Progenitor cell of endocrine pancreas (in vitro differentiated cells): ENCODE results near the gene PLEKHA6. TPM values are rescaled to one million over a fixed set of nuclear protein-coding genes. Genes with fewer than 3 reads are reported as not detected.
"Not testable (repeated sequence)": the region's sequence is repeated elsewhere in the genome, so short reads cannot be mapped to it uniquely, and the experiment has no call there.

Experiments used
- DNase-seq: peaks from one replicate; pipeline ENCODE4 v3.0.0; 2021; ENCODE audit warnings: low spot score; ENCODE audit not compliant: unreplicated experiment
- H3K27ac Mint-ChIP-seq: 2 replicates; pipeline ENCODE4 v1.8.0; 2021; ENCODE audit warnings: mild to moderate bottlenecking, moderate library complexity, mixed read lengths
- H3K27me3 Mint-ChIP-seq: 2 replicates; pipeline ENCODE4 v1.8.0; 2021; ENCODE audit warnings: mixed read lengths
- H3K36me3 Mint-ChIP-seq: 2 replicates; pipeline ENCODE4 v1.8.0; 2022; ENCODE audit warnings: mixed read lengths; ENCODE audit not compliant: insufficient read depth
- H3K4me1 Mint-ChIP-seq: 2 replicates; pipeline ENCODE4 v1.8.0; 2021; ENCODE audit warnings: low read depth, mixed read lengths
- H3K4me3 Mint-ChIP-seq: 2 replicates; pipeline ENCODE4 v1.8.0; 2021; ENCODE audit warnings: low read depth, mild to moderate bottlenecking, moderate library complexity, mixed read lengths
- H3K9me3 Mint-ChIP-seq: 2 replicates; pipeline ENCODE4 v1.8.0; 2021; ENCODE audit warnings: low read depth, mixed read lengths
- total RNA-seq: library from RNA; stranded (reverse); gene quantifications from 2 replicates; pipeline ENCODE4 v1.2.1, GENCODE V29; 2021
- TF ChIP-seq, protein P1 (sequence below): fragments of 200-600 bp; sonication (generic); IDR thresholded peaks from one replicate; pipeline ENCODE4 v1.5.0; 2021; ENCODE audit warnings: antibody characterized with exemption, mild to moderate bottlenecking; ENCODE audit not compliant: unreplicated experiment

The PLEKHA6 gene
- total RNA-seq, 1 donor from 2014 or later: 66.9 TPM

DNA sequence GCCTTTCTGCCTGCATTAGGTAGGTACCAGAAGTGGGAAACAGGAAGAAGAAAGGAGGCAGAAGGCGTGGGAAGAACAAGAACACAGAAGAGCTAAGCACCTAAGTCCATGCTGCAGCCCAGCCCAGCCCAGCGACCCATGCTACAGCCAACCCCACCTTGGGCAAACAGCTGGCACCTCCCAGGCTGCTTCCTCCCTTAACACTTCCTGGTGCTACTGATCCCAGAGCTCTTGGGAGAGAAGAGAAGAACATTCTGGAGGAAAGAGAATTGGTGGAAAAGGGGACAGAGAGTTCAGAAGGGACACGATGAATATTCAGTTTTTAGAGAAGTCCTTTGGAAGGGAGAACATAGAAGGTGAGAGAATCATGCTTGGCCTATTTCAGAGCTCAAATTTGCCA is 28.5 kb downstream of the PLEKHA6 start:
- Mint-ChIP-seq H3K9me3 (no peaks in the 10 kb centered on the region), H3K4me1 (peaks cover 6% of the 10 kb centered on the region), H3K27ac (peak overlapping the region; percentile 62), H3K4me3 (no peak overlapping the region), H3K27me3 (peaks cover 4% of the 10 kb centered on the region), H3K36me3 (no peaks in the 10 kb centered on the region)
- no peak for DNase-seq
- TF ChIP-seq, protein P1, sequence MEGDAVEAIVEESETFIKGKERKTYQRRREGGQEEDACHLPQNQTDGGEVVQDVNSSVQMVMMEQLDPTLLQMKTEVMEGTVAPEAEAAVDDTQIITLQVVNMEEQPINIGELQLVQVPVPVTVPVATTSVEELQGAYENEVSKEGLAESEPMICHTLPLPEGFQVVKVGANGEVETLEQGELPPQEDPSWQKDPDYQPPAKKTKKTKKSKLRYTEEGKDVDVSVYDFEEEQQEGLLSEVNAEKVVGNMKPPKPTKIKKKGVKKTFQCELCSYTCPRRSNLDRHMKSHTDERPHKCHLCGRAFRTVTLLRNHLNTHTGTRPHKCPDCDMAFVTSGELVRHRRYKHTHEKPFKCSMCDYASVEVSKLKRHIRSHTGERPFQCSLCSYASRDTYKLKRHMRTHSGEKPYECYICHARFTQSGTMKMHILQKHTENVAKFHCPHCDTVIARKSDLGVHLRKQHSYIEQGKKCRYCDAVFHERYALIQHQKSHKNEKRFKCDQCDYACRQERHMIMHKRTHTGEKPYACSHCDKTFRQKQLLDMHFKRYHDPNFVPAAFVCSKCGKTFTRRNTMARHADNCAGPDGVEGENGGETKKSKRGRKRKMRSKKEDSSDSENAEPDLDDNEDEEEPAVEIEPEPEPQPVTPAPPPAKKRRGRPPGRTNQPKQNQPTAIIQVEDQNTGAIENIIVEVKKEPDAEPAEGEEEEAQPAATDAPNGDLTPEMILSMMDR: no peak

DNA sequence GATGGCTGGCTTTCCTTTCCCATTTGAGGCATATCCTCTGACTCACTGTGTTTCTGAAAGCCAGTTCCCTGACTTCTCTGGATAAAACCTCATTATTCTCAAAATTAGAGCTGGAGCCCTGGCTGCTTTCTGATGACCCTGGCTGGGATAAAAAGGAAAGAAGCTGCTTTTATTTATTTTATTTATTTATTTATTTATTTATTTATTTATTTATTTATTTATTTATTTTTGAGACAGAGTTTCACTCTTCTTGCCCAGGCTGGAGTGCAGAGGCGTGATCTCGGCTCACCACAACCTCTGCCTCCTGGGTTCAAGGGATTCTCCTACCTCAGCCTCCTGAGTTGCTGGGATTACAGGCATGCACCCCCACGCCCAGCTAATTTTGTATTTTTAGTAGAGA is 31.9 kb downstream of the PLEKHA6 start:
- H3K4me3 Mint-ChIP-seq, H3K4me1 Mint-ChIP-seq, H3K9me3 Mint-ChIP-seq, DNase-seq, H3K36me3 Mint-ChIP-seq, H3K27ac Mint-ChIP-seq, H3K27me3 Mint-ChIP-seq: not testable (repeated sequence)

DNA sequence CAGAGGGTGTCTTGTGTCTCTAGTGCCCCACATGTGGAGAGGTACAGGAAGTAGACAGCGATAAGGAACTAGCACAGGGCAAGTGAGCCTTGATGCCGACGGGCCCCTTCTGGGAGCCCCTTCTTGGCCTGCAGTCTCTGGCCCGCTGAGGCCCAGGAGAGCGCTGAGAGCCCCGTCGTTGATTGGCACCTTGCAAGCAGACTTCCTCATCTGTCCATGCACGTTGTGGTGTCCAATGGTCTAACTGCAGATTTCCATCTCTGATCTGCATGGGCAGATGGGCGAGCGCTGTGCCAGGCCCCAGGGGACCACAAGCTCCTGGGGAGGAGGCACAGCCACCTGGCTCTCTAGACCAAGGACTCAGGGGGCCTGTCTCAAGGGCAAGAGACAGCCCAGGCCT is 32.4 kb downstream of the PLEKHA6 start:
- Mint-ChIP-seq H3K9me3 (no peaks in the 10 kb centered on the region), H3K27ac (no peak overlapping the region), H3K36me3 (no peaks in the 10 kb centered on the region), H3K27me3 (peaks cover 6% of the 10 kb centered on the region), H3K4me1 (peaks cover 8% of the 10 kb centered on the region), H3K4me3 (no peak overlapping the region)
- DNase-seq: no peak
- TF ChIP-seq, protein P1: no peak

DNA sequence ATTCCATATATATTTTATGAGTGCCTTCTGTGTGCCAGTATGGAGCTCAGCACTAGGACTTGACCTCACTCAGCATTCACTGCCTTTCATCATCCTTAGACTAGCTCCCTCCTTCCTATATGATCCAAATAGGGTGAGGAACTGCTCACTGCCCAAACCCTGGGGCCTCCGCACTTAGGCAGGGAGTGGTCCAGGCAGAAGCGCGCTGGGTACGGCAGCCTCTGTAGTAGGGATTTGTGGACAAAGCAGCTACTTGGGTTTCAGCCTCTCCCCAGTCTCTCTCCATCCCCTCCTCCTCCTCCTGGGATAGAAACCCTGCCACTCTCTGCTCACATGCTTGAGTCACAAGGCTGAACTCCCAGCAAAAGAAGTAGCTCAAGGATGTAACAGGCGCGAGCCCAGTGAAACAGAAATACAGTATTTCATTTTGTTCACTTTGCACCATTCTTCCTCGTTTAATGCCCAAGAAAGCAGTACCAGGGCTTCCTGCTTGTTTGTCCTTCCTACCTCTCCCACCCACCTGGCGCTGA is 32.9 kb downstream of the PLEKHA6 start:
- no peak for DNase-seq
- no peaks in the 10 kb centered on the region for H3K36me3 Mint-ChIP-seq
- no peak overlapping the region for H3K4me3 Mint-ChIP-seq
- H3K27me3 Mint-ChIP-seq: peaks cover 6% of the 10 kb centered on the region
- TF ChIP-seq, protein P1: no peak
- H3K9me3 Mint-ChIP-seq: no peaks in the 10 kb centered on the region
- H3K4me1 Mint-ChIP-seq: peaks cover 8% of the 10 kb centered on the region
- no peak overlapping the region for H3K27ac Mint-ChIP-seq

DNA sequence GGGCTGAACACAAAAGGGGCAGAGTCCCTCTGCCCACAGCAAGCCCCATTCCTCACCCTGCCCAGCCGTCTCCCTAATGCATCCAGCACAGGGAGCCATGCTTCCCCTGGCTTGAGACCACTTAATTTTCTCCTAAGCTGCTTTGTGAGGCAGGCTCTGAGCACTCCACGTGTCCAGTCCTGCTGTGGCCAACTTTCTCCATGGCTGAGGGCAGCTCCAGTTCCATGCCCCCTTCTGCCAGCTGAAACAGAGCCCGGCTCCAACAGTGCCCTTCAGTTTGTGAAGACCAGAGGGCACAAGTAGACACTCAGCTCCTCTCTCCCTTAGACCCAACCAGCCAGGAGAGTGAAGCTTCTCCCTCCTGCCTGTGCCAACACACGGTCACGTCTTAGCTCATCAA is 33.8 kb downstream of the PLEKHA6 start:
- H3K27me3 Mint-ChIP-seq: peaks cover 2% of the 10 kb centered on the region

DNA sequence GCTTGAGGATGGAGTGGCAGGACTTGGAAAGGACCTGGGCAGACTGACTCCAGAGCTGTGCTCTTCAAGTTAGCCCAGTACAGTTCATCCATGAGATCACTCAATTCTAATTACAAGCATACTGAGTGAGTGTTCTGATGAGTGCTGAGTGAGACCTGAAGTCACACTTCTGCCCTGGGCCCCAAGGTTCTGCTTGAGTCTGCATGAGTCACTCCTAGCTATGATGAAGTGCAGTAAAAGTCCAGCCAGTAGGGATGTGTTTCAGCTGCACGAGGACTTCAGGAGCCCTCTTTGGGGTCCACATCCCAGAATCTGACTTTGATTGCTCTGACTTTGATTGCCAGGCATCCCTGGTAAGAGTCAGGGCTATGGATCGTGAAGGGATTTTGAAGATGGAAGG is 35.8 kb downstream of the PLEKHA6 start:
- Mint-ChIP-seq H3K9me3 (no peaks in the 10 kb centered on the region), H3K27ac (no peak overlapping the region), H3K4me1 (peaks cover 4% of the 10 kb centered on the region), H3K4me3 (no peak overlapping the region), H3K27me3 (peaks cover 2% of the 10 kb centered on the region), H3K36me3 (no peaks in the 10 kb centered on the region)
- no peak for DNase-seq
- TF ChIP-seq, protein P1: no peak

More for the DNA sequence above, 33.8 kb downstream of the PLEKHA6 start:
- H3K36me3 Mint-ChIP-seq: no peaks in the 10 kb centered on the region
- TF ChIP-seq, protein P1: no peak
- no peak overlapping the region for H3K4me3 Mint-ChIP-seq
- H3K4me1 Mint-ChIP-seq: peaks cover 2% of the 10 kb centered on the region
- no peak for DNase-seq
- peak overlapping the region; percentile 56 for H3K27ac Mint-ChIP-seq
- no peaks in the 10 kb centered on the region for H3K9me3 Mint-ChIP-seq
